HEK293T (cell line): ENCODE data around the gene ZNF43.
"Not testable (repeated sequence)": the region's sequence is repeated elsewhere in the genome, so short reads cannot be mapped to it uniquely, and the experiment has no call there.

ENCODE experiments used
- ARNT ChIP-seq: fragments of 450-650 bp; IDR thresholded peaks from 2 replicates; pipeline ENCODE4 v1.6.1; 2017; ENCODE audit warnings: mild to moderate bottlenecking
- BHLHE40 ChIP-seq: fragments of 450-650 bp; IDR thresholded peaks from 2 replicates; pipeline ENCODE4 v1.6.1; 2016; ENCODE audit warnings: mild to moderate bottlenecking, moderate library complexity, borderline replicate concordance
- FOXM1 ChIP-seq: fragments of 450-650 bp; IDR thresholded peaks from 2 replicates; pipeline ENCODE4 v1.6.1; 2017; ENCODE audit warnings: mild to moderate bottlenecking, borderline replicate concordance
- HDGF ChIP-seq: fragments of 450-650 bp; IDR thresholded peaks from 2 replicates; pipeline ENCODE4 v1.6.1; 2017; ENCODE audit warnings: antibody characterized with exemption, borderline replicate concordance
- L3MBTL2 ChIP-seq: fragments of 450-650 bp; conservative IDR thresholded peaks from 2 replicates; pipeline ENCODE4 v1.6.1; 2016; ENCODE audit warnings: mild to moderate bottlenecking
- LEF1 ChIP-seq: fragments of 450-650 bp; IDR thresholded peaks from 2 replicates; pipeline ENCODE4 v1.6.1; 2017; ENCODE audit warnings: mild to moderate bottlenecking, borderline replicate concordance
- NFRKB ChIP-seq: fragments of 450-650 bp; IDR thresholded peaks from 2 replicates; pipeline ENCODE4 v1.6.1; 2016; ENCODE audit warnings: mild to moderate bottlenecking, moderate library complexity
- SP1 ChIP-seq: fragments of 450-650 bp; IDR thresholded peaks from 2 replicates; pipeline ENCODE4 v1.6.1; 2017
- SUZ12 ChIP-seq: fragments of 450-650 bp; IDR thresholded peaks from 2 replicates; pipeline ENCODE4 v1.6.1; 2016; ENCODE audit warnings: mild to moderate bottlenecking
- TARDBP ChIP-seq: fragments of 450-650 bp; IDR thresholded peaks from 2 replicates; pipeline ENCODE4 v1.6.1; 2016
- ZNF384 ChIP-seq: fragments of 450-650 bp; IDR thresholded peaks from 2 replicates; pipeline ENCODE4 v1.6.1; 2016
- TF ChIP-seq, protein P1 (sequence below): fragments of 450-650 bp; IDR thresholded peaks from 2 replicates; pipeline ENCODE4 v1.6.1; 2016

DNA sequence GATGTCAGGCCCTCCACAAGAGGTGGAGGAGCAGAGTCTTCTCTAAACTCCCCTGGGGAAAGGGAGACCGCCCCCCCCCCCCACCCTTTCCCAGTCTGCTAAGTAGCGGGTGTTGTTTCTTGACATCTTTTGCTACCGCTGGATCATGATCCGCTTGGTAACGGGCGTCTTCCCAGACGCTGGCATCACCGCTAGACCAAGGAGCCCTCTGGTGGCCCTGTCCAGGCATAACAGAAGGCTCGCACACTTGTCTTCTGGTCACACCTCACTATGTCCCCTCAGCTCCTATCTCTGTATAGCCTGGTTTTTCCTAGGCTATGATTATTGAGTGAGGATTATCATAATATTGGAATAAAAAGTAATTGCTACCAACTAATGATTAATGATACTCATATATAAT is 44.8 kb upstream of the ZNF43 start:
- TF ChIP-seq ZNF384, BHLHE40, NFRKB, SP1, HDGF, ARNT, SUZ12, FOXM1, LEF1, L3MBTL2, TARDBP: not testable (repeated sequence)
- TF ChIP-seq, protein P1, sequence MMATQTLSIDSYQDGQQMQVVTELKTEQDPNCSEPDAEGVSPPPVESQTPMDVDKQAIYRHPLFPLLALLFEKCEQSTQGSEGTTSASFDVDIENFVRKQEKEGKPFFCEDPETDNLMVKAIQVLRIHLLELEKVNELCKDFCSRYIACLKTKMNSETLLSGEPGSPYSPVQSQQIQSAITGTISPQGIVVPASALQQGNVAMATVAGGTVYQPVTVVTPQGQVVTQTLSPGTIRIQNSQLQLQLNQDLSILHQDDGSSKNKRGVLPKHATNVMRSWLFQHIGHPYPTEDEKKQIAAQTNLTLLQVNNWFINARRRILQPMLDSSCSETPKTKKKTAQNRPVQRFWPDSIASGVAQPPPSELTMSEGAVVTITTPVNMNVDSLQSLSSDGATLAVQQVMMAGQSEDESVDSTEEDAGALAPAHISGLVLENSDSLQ: not testable (repeated sequence)
